Pulmonary artery endothelial cell (primary cell): Measurements from ENCODE around the gene YOD1. TPM values are rescaled to one million over a fixed set of nuclear protein-coding genes. Genes with fewer than 3 reads are reported as not detected.

Experiments used
- DNase-seq: peaks from one replicate; pipeline ENCODE4 v3.0.0-alpha.2; 2011; ENCODE audit warnings: low read depth, low spot score
- total RNA-seq: library from RNA; depleted of rRNA; stranded (reverse); fragments of >200 nt; gene quantifications from 2 replicates; pipeline ENCODE4 v1.2.3, GENCODE V29; 2014

The YOD1 gene
- total RNA-seq, 1 donor from 2014 or later = 7.3 TPM

DNA sequence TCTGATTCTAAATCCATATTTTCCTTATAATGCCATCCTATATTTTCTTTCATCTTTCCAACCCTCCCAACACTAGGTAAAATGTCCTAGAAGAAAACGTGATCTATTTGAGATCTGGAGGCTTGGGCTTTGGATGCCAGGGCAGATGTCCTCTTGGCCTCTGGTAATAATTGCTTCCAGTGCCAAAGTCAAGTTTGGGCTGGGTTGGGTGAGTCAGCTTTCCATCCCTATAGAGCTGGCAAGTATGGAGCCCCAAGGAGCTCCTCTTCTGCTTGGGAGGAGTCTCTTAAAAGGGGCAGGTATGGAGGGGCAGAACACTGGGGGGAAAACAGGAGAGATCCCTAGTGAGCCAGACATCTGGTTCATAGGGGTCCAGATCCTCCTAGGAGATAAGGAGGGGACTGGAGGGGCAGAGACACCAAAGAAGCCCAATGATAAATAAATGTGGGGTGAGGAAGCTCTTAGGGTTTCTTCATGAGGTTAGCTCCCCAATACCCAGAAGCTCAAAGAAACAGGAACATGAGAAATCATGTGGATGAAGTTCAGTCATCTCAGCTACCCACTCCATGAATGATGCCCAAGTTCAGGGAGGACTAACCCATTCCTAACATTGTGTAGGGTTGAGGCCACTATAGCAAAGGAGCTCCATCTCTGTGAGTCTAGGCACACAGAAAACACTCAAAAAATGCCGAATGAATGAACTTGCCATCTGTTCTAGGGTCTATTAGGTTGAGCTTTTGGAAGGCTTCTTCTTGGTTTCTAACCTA lies 21.9 kb downstream of the YOD1 start:
- DNase-seq = no peak

- no peak for DNase-seq
These were observed 23.1 kb downstream of the YOD1 start for GRCh38 chr1:207027921-207028320.

- DNase-seq = no peak
These were observed 23.7 kb downstream of the YOD1 start for GRCh38 chr1:207027206-207027777.

- no peak for DNase-seq
These were observed 24.9 kb downstream of the YOD1 start for GRCh38 chr1:207026104-207026534.

- no peak for DNase-seq
These were observed 25.7 kb downstream of the YOD1 start for GRCh38 chr1:207025146-207025880.

- DNase-seq = no peak
These were observed 26.5 kb downstream of the YOD1 start for GRCh38 chr1:207024202-207025145.

DNA sequence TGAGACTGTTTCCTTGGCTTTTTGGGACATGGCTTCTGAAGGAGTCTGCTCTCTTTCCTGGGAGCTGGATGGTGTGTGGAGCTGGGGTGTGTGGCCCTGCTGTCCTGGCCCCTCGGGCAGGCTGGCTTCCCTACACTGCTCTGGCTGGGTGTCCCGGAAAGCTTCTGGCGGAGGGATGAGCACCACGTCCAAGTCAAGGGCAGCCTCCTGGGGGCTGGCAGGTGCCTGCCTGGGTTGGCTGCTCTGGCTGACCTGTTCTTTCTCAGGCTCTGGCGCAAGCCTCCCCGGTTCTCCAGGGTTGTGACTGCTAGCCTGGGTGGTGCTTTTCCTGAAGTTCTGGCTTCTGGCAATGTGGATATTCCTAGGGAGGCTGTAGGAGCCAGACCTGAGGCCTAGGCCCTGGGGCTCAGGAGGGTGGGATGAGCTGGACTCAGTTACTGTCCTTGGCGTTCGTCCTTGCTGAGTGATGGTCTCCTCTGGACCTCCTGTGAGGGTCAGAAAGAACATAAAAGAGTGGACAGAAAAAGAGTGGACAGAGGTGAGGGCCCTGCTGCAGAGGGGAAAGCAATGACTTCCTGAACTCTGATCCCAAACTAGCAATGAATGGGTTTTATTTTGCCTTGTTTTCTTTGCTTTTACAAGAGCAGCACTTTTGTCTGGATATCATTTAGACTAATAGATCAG lies 27.9 kb downstream of the YOD1 start:
- no peak for DNase-seq

- DNase-seq = no peak
These were observed 29.0 kb downstream of the YOD1 start for GRCh38 chr1:207021876-207022596.

GRCh38 chr1:207021139-207021861 lies 29.7 kb downstream of the YOD1 start:
- no peak for DNase-seq

GRCh38 chr1:207020709-207021107 lies 30.3 kb downstream of the YOD1 start:
- no peak for DNase-seq

GRCh38 chr1:207020065-207020708 lies 30.8 kb downstream of the YOD1 start:
- no peak for DNase-seq

GRCh38 chr1:207019661-207020060 lies 31.3 kb downstream of the YOD1 start:
- no peak for DNase-seq

DNA sequence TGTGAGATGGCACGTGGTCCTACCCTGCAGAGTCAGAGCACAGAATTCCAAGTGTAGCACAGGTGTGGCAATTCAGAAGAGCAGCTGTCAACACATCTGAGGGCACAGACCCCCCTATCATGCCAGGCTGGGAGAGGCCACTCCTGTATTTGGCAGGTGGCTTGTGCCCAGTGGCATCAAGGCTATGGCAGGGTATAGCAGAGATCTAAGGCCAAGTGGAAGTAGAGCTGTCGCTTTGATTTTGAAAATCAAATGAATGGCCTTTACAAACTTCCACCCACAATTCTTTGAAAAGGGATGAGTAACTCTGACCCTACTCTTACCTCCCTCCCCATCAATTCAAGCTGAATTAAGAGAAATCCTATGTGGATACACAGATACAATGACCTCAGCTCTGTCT lies 31.8 kb downstream of the YOD1 start:
- no peak for DNase-seq

DNA sequence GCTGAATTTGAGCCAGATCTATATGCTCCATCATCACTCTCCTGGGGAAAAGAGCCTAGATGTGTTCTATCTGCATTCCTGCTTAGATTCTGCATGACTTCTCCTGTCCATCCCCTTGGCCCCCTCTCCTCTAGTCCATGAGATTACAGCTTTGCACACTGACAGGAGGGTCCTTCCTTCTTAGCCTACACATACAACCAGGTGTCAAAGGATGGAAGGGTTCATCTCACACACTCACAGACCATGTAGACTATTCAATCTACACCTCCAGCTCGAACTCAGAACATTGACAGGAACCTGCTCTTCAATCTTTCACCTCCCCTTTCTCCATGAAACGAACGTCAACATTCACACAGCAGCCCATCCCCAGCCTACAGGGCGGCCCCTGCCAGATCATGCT lies 32.3 kb downstream of the YOD1 start:
- DNase-seq = no peak

DNA sequence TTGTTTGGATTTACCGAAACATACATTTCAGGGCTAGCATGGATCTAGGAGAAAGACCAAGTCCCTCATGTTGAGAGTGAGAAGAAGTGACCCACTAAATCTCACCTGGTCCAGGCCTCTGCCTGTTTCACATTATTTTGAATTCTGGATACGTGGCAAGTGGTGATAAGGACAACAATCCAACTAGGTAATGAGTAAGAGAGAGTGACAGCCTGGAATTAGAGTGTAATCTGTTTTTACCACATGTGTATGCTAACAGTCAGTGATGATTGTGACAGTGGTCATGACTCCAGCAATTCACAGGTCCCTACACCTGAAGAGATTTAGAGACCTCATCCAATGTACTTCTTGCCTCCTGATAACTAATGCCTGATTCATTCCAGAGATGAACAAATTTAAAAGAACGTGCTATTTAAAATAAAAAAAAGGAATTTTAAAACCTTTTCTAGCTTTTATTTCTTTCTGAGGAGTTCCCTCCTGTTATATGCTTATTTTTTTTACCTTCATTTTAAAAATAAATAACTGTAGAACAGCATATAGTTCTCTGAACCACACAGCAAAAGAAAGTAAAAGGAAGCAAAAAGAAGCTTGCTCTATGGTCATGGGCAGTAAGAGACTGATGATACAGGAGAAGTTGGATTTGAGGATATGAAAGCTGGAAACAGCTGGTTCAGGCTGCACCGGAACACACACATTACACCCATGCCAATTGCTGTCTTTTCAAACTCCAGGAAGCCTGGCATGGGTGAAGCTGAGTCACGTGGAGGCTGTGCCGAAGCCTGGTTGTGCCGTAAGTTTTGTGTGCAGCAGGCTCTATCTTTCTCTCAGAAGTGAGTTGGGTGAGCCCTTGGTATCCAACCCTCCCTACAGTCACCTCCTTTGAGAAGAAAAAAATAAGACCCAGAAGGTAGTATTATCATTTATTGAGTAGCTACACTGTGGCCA lies 33.1 kb downstream of the YOD1 start:
- DNase-seq = no peak

GRCh38 chr1:207015791-207016190 lies 35.2 kb downstream of the YOD1 start:
- no peak for DNase-seq

DNA sequence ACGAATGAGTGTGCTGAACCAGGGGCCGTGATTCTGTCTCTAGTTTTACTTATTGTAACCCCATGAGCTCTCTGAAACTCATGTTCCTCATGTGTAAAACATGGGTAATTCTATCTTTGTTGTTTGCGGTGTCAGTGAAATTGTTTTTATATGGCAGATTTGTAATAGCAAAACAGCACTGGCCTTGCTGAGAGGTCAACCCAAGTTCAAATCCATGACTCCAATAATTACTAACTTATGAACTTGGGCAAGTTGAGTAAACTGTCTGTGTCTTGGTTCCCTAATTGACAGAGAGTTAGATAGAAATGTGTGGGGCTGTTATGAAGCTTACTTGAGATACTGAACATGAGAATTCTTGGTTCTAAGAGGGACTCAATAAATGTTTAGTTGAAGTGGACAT lies 36.3 kb downstream of the YOD1 start:
- no peak for DNase-seq
